H1 (cell line): Measurements from ENCODE around the gene OCIAD1. TPM values are rescaled to one million over a fixed set of nuclear protein-coding genes. Genes with fewer than 3 reads are reported as not detected.
"Not testable (repeated sequence)": the region's sequence is repeated elsewhere in the genome, so short reads cannot be mapped to it uniquely, and the experiment has no call there.

Source experiments
- CTCF ChIA-PET: fragments of 300-600 bp; sonication (Branson Sonifier 250); formaldehyde crosslinking; loops from one replicate; lab custom pipeline; 2021; ENCODE audit not compliant: partially characterized antibody; lab: Charles Lee
- POLR2A ChIA-PET: fragments of 300-600 bp; sonication (Branson Sonifier 250); formaldehyde crosslinking; loops from one replicate; lab custom pipeline; 2021; ENCODE audit warnings: inconsistent platforms; ENCODE audit not compliant: partially characterized antibody; lab: Charles Lee
- DNase-seq, 2 experiments: peaks; one replicate each; pipeline versions ENCODE4 v3.0.0 to v3.0.0-alpha.2; 2010 to 2022; ENCODE audit warnings: low spot score in 2 of 2, low read depth in 1 of 2, mixed read lengths in 1 of 2
- FAIRE-seq: peaks from 2 replicates; lab custom pipeline; 2011; peaks lifted over from hg19 to GRCh38; lab: Jason Lieb, UNC
- H2AFZ ChIP-seq: 2 replicates; pipeline ENCODE4 v1.8.1; 2012; ENCODE audit warnings: low read length, inconsistent platforms
- H2AK5ac ChIP-seq: 2 replicates; pipeline ENCODE4 v1.6.1; 2013; ENCODE audit warnings: low read depth, low read length
- H2BK120ac ChIP-seq: replicated peaks from 2 replicates; pipeline ENCODE3; 2013; ENCODE audit warnings: low read depth, low read length, inconsistent platforms
- H2BK12ac ChIP-seq: 2 replicates; pipeline ENCODE4 v1.6.1; 2013; ENCODE audit warnings: low read depth, low read length
- H2BK15ac ChIP-seq: 2 replicates; pipeline ENCODE4 v1.6.1; 2013; ENCODE audit warnings: low read length
- H2BK20ac ChIP-seq: 2 replicates; pipeline ENCODE4 v1.6.1; 2013; ENCODE audit warnings: low read length
- H2BK5ac ChIP-seq: 2 replicates; pipeline ENCODE4 v1.6.1; 2013; ENCODE audit warnings: low read depth, low read length
- H3K14ac ChIP-seq: 2 replicates; pipeline ENCODE4 v1.6.1; 2013; ENCODE audit warnings: inconsistent platforms; ENCODE audit not compliant: insufficient read length
- H3K18ac ChIP-seq: 2 replicates; pipeline ENCODE4 v1.6.1; 2013; ENCODE audit warnings: low read length; ENCODE audit errors: extremely low read depth
- H3K23ac ChIP-seq: 2 replicates; pipeline ENCODE4 v1.6.1; 2013; ENCODE audit warnings: inconsistent platforms; ENCODE audit not compliant: insufficient read length
- H3K23me2 ChIP-seq: 2 replicates; pipeline ENCODE4 v1.6.1; 2013; ENCODE audit warnings: low read depth, low read length
- H3K27ac ChIP-seq: 2 replicates; pipeline ENCODE4 v1.6.1; 2011; ENCODE audit warnings: low read depth, low read length, inconsistent platforms
- H3K27me3 ChIP-seq, 4 experiments: replicated peaks in 1 of 4; 1 replicate in 1 of 4; 2 replicates in 3 of 4; pipeline versions ENCODE4 v1.6.1 to v1.8.1; 2011 to 2013; ENCODE audit warnings: low read length in 3 of 4, mild to moderate bottlenecking in 3 of 4, inconsistent platforms in 2 of 4, mixed read lengths in 2 of 4, moderate library complexity in 1 of 4; ENCODE audit not compliant: control insufficient read depth in 3 of 4, insufficient read depth in 3 of 4; ENCODE audit errors: extremely low read depth in 1 of 4
- H3K36me3 ChIP-seq, 4 experiments: 2 replicates each; pipeline versions ENCODE4 v1.6.1 to v1.8.1; 2011 to 2013; ENCODE audit warnings: mild to moderate bottlenecking in 4 of 4, low read length in 3 of 4, moderate library complexity in 2 of 4, control low read depth in 1 of 4, inconsistent platforms in 1 of 4; ENCODE audit not compliant: insufficient read depth in 4 of 4, control insufficient read depth in 2 of 4
- H3K4ac ChIP-seq: replicated peaks from 2 replicates; pipeline ENCODE3; 2013; ENCODE audit warnings: low read length, low read depth, mixed read lengths, inconsistent platforms; ENCODE audit not compliant: insufficient read length
- H3K4me1 ChIP-seq, 4 experiments: replicated peaks in 1 of 4; 1 replicate in 1 of 4; 2 replicates in 3 of 4; pipeline versions ENCODE4 v1.6.1 to v1.8.1; 2011 to 2013; ENCODE audit warnings: low read length in 3 of 4, inconsistent platforms in 2 of 4, mixed read lengths in 1 of 4; ENCODE audit not compliant: insufficient read depth in 4 of 4, control insufficient read depth in 3 of 4
- H3K4me2 ChIP-seq, 2 experiments: 2 replicates each; pipeline versions ENCODE4 v1.6.1 to v1.8.1; 2011 to 2013; ENCODE audit warnings: low read depth in 2 of 2, low read length in 2 of 2, control low read depth in 1 of 2, inconsistent platforms in 1 of 2, mild to moderate bottlenecking in 1 of 2; ENCODE audit not compliant: insufficient read depth in 1 of 2
- H3K4me3 ChIP-seq, 4 experiments: fragments of 200-600, 300-600 bp in 1 of 4; sonication (generic), shearing (Covaris generic), sonication (Bioruptor Twin) in 1 of 4; 2 replicates each; pipeline versions ENCODE4 v1.5.1 to v1.8.1; 2011 to 2016; ENCODE audit warnings: low read length in 4 of 4, low read depth in 3 of 4, control low read depth in 2 of 4, inconsistent platforms in 2 of 4, mild to moderate bottlenecking in 2 of 4, mixed read lengths in 1 of 4, moderate library complexity in 1 of 4; ENCODE audit not compliant: insufficient read depth in 2 of 4; ENCODE audit errors: extremely low read depth in 1 of 4
- H3K56ac ChIP-seq: replicated peaks from 2 replicates; pipeline ENCODE3; 2013; ENCODE audit warnings: low read depth, mild to moderate bottlenecking, mixed read lengths, low read length, inconsistent platforms; ENCODE audit not compliant: insufficient read length
- H3K79me1 ChIP-seq: 2 replicates; pipeline ENCODE4 v1.6.1; 2013; ENCODE audit warnings: low read depth, low read length, control low read depth
- H3K79me2 ChIP-seq, 2 experiments: 2 replicates each; pipeline versions ENCODE4 v1.6.1 to v1.8.1; 2012 to 2013; ENCODE audit warnings: low read length in 2 of 2, mild to moderate bottlenecking in 2 of 2, inconsistent platforms in 1 of 2; ENCODE audit not compliant: insufficient read depth in 2 of 2, control insufficient read depth in 1 of 2
- H3K9ac ChIP-seq, 4 experiments: replicated peaks in 1 of 4; 1 replicate in 1 of 4; 2 replicates in 3 of 4; pipeline versions ENCODE4 v1.6.1 to v1.8.1; 2011 to 2013; ENCODE audit warnings: low read depth in 3 of 4, low read length in 3 of 4, control low read depth in 2 of 4, mild to moderate bottlenecking in 2 of 4, moderate library complexity in 2 of 4, inconsistent platforms in 1 of 4; ENCODE audit errors: extremely low read depth in 1 of 4
- H3K9me3 ChIP-seq, 2 experiments: 2 replicates each; pipeline versions ENCODE4 v1.6.1 to v1.8.1; 2012 to 2013; ENCODE audit warnings: mild to moderate bottlenecking in 2 of 2, moderate library complexity in 2 of 2, control low read depth in 1 of 2, inconsistent platforms in 1 of 2, low read depth in 1 of 2, low read length in 1 of 2, mixed read lengths in 1 of 2; ENCODE audit not compliant: insufficient read depth in 2 of 2
- H4K20me1 ChIP-seq, 2 experiments: replicated peaks in 1 of 2; 2 replicates each; pipeline versions ENCODE3 to v1.8.1; 2011 to 2013; ENCODE audit warnings: inconsistent platforms in 2 of 2, low read length in 2 of 2, mild to moderate bottlenecking in 1 of 2; ENCODE audit not compliant: insufficient read depth in 2 of 2, control insufficient read depth in 1 of 2
- H4K5ac ChIP-seq: 2 replicates; pipeline ENCODE4 v1.6.1; 2013; ENCODE audit warnings: low read length, low read depth, mixed read lengths, inconsistent platforms; ENCODE audit not compliant: insufficient read length
- H4K8ac ChIP-seq: 2 replicates; pipeline ENCODE4 v1.8.0; 2013; ENCODE audit warnings: mild to moderate bottlenecking, moderate library complexity, low read length, inconsistent platforms; ENCODE audit not compliant: insufficient read depth; ENCODE audit errors: extremely low read depth
- H4K91ac ChIP-seq: replicated peaks from 2 replicates; pipeline ENCODE3; 2013; ENCODE audit warnings: low read length, mixed read lengths, inconsistent platforms; ENCODE audit not compliant: insufficient read length
- WGBS, 2 experiments: shearing (Covaris generic) in 1 of 2; methylation state at CpG; one replicate each; pipeline versions ENCODE4 v1.1.6 to v1.1.7; 2013 to 2015; ENCODE audit warnings: low lambda C conversion rate in 2 of 2, mixed read lengths in 2 of 2, inconsistent platforms in 1 of 2, low coverage in 1 of 2, missing lambda C conversion rate in 1 of 2; ENCODE audit not compliant: insufficient replicate concordance in 2 of 2, insufficient coverage in 1 of 2, insufficient read length in 1 of 2; ENCODE audit errors: extremely low coverage in 1 of 2, missing lambda C conversion rate in 1 of 2; 5-methylcytosine and 5-hydroxymethylcytosine counted together
- polyA plus RNA-seq, 7 experiments: library from polyadenylated mRNA; depleted of rRNA in 3 of 7; stranded (reverse) in 5 of 7; unstranded in 2 of 7; fragments of >200 nt in 5 of 7; fragments of 200-250 nt in 2 of 7; gene quantifications; 1 replicate in 5 of 7; 2 replicates in 1 of 7; 4 replicates in 1 of 7; pipeline versions ENCODE4 v1.2.1 to v1.2.3, GENCODE V29; 2011 to 2013; ENCODE audit warnings: missing spikeins in 2 of 7, mixed read lengths in 2 of 7
- total RNA-seq: library from RNA; stranded (reverse); fragmentation: NEBNext Ultra II Directional; extraction: Animal tissue kit (Norgen Biotek cat#: 25700); gene quantifications from 2 replicates; pipeline ENCODE4 v1.2.1, GENCODE V29; 2021

The OCIAD1 gene
- total and polyA plus RNA-seq, 2 of the 8 experiments (the other 6 are each of a cell fraction or from before 2014, with no cell fraction given): 79.9 to 163 TPM

DNA sequence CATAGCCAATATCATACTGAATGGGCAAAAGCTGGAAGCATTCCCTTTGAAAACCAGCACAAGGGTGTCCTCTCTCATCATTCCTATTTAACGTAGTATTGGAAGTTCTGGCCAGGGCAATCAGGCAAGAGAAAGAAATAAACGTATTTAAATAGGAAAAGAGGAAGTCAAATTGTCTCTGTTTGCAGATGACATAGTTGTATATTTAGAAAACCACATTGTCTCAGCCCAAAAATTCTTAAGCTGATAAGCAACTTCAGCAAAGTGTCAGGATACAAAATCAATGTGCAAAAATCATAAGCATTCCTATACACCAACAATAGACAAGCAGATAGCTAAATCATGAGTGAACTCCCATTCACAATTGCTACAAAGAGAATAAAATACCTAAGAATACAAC, 9.5 kb upstream of the OCIAD1 start:
- WGBS, 2 experiments: 93% methylated on average over 2 of the region's 2 CpGs; no CpG with 5 or more reads in 1 of the 2 experiments

More for the DNA sequence above, 9.5 kb upstream of the OCIAD1 start:
- H2BK20ac ChIP-seq, H3K4ac ChIP-seq, H3K79me2 ChIP-seq, H3K56ac ChIP-seq, H4K8ac ChIP-seq, H2BK15ac ChIP-seq, H4K91ac ChIP-seq, H3K14ac ChIP-seq, H3K4me1 ChIP-seq, H3K23ac ChIP-seq, H3K23me2 ChIP-seq, H3K27ac ChIP-seq, H4K5ac ChIP-seq, CTCF ChIA-PET, H3K9me3 ChIP-seq, H3K27me3 ChIP-seq, H2BK5ac ChIP-seq, H3K79me1 ChIP-seq, FAIRE-seq, H2AK5ac ChIP-seq, H3K9ac ChIP-seq, H2AFZ ChIP-seq, H3K36me3 ChIP-seq, H2BK12ac ChIP-seq, POLR2A ChIA-PET, H3K4me3 ChIP-seq, H2BK120ac ChIP-seq, H4K20me1 ChIP-seq, H3K4me2 ChIP-seq, H3K18ac ChIP-seq, DNase-seq: not testable (repeated sequence)
